HG03039 (cell line): ENCODE measurements around the gene PRR4.

Experiments
- ATAC-seq: cut with Tn5 transposase; IDR thresholded peaks from one replicate; pipeline ENCODE4 v1.9.1; 2021; ENCODE audit warnings: mild to moderate bottlenecking, moderate library complexity; ENCODE audit not compliant: unreplicated experiment

Gene PRR4

DNA sequence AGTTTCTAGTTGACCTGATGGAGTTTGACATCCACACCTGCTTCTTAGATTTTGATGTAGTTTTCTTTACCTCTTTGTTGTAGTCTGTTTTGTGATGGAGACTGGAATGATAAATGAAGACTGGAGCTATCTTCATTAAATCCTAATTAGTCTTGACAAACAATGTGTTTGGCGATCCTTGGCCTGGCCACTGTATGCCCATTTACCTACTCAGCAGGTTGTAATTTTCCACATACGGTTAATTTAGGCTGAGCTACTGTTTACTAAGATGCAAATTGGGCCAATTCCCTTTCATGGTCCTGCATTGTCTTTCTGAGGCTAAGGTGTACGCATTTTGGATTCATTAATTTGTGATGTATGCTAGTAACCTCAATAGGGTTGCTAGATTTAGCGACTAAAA, 46.7 kb downstream of the PRR4 start, which contains the start of gene TAS2R7:
Gene TAS2R7, minus strand, starts transcription at position 41 of the 400 bp plus-strand sequence. CDS start 57 bp downstream, outside the sequence.
- ATAC-seq: no peak

- ATAC-seq: no peak
These were observed 47.5 kb downstream of the PRR4 start for GRCh38 chr12:10801741-10802140.
